Upper lobe of left lung (tissue), 4 donors: ENCODE results near the gene NFIX.

ENCODE experiments used
- CTCF ChIP-seq, 6 experiments: fragments of 450-650 bp in 4 of 6; fragments of 200-600 bp in 2 of 6; sonication (generic) in 2 of 6; IDR thresholded peaks; one replicate each; pipeline ENCODE4 v1.5.1; 2016 to 2019; ENCODE audit warnings: antibody characterized with exemption in 6 of 6
- POLR2A ChIP-seq, 4 donors: fragments of 450-650 bp; IDR thresholded peaks; one replicate each; pipeline ENCODE4 v1.5.1; 2016 to 2017; ENCODE audit warnings: antibody characterized with exemption in 4 of 4, mild to moderate bottlenecking in 2 of 4
- POLR2AphosphoS5 ChIP-seq, 2 donors: sonication (generic); formaldehyde crosslinking; IDR thresholded peaks; one replicate each; pipeline ENCODE4 v1.5.1; 2017; ENCODE audit warnings: antibody characterized with exemption in 2 of 2

GRCh38 chr19:12993562-12993961, 1.7 kb upstream of the NFIX start:
- no peak for TF ChIP-seq CTCF (IDR thresholded peaks at IDR 0.05)
- TF ChIP-seq POLR2AphosphoS5 (IDR thresholded peaks at IDR 0.05), result no peak
- no peak for TF ChIP-seq POLR2A (IDR thresholded peaks at IDR 0.05)
